Vagina (tissue), 2 donors: ENCODE data around the gene NFASC. TPM values are rescaled to one million over a fixed set of nuclear protein-coding genes. Genes with fewer than 3 reads are reported as not detected.

Source experiments
- DNase-seq, 2 donors: peaks; one replicate each; pipeline ENCODE4 v3.0.0-alpha.2; 2017; ENCODE audit errors: extremely low spot score in 2 of 2
- H3K27ac ChIP-seq: fragments of 200-600 bp; sonication (generic); one replicate; pipeline ENCODE4 v1.5.1; 2019
- H3K27me3 ChIP-seq: fragments of 200-600 bp; sonication (generic); one replicate; pipeline ENCODE4 v1.5.1; 2019
- H3K36me3 ChIP-seq, 2 donors: fragments of 200-600 bp; sonication (generic); one replicate each; pipeline ENCODE4 v1.5.1; 2017 to 2019
- H3K4me1 ChIP-seq: fragments of 200-600 bp; sonication (generic); one replicate; pipeline ENCODE4 v1.5.1; 2019
- H3K4me3 ChIP-seq, 2 donors: fragments of 200-600 bp; sonication (generic); 1 replicate in 1 of 2; 2 replicates in 1 of 2; pipeline ENCODE4 v1.5.1; 2016 to 2019
- H3K9me3 ChIP-seq: fragments of 200-600 bp; sonication (generic); one replicate; pipeline ENCODE4 v1.5.1; 2019
- POLR2A ChIP-seq, 2 donors: fragments of 450-650 bp; IDR thresholded peaks; one replicate each; pipeline ENCODE4 v1.6.1; 2017; ENCODE audit warnings: antibody characterized with exemption in 2 of 2, mild to moderate bottlenecking in 2 of 2, moderate library complexity in 2 of 2
- POLR2AphosphoS5 ChIP-seq, 2 donors: sonication (generic); formaldehyde crosslinking; IDR thresholded peaks; one replicate each; pipeline ENCODE4 v1.9.0; 2017; ENCODE audit warnings: antibody characterized with exemption in 2 of 2, mild to moderate bottlenecking in 2 of 2, low read depth in 1 of 2; ENCODE audit not compliant: insufficient read depth in 1 of 2
- intact Hi-C: fragments of 100-400 bp; cut with DNase I; formaldehyde crosslinking; loops from one replicate; pipeline ENCODE4 v1.15.1; 2023
- total RNA-seq: library from RNA; depleted of rRNA; stranded (reverse); fragments of >200 nt; gene quantifications from one replicate; pipeline ENCODE4 v1.2.3, GENCODE V29; 2016
- TF ChIP-seq, protein P1 (sequence below), 3 experiments: fragments of 450-650 bp in 2 of 3; fragments of 200-600 bp in 1 of 3; sonication (generic) in 1 of 3; IDR thresholded peaks; one replicate each; pipeline ENCODE4 v1.5.1; 2017 to 2019; ENCODE audit warnings: antibody characterized with exemption in 3 of 3, mild to moderate bottlenecking in 2 of 3, moderate library complexity in 2 of 3

NFASC gene
- total RNA-seq, 1 donor from 2014 or later = 23.3 TPM

DNA sequence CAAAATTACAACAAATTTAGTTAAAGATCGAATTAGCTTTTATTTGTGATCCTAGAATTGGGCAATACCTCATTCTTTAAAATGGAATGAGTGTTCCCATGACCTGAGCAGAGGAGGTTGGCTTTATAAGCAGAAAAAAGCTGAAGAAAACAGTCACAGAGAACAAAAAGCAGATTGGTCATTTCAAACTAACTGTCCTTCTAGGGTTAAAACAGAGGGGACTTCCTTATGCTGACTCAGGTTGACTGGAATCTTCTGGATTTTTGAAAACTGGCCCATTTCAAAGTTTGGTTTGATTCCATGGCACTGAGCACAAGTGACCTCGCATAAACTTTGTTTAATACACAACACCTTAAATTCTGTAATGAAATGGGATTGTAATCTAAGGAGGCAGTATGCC, 17.6 kb downstream of the NFASC start:
- peaks cover 41% of the 10 kb centered on the region for H3K4me1 ChIP-seq
- no peak overlapping the region for H3K4me3 ChIP-seq
- no peaks in the 10 kb centered on the region for H3K9me3 ChIP-seq
- intact Hi-C loops = loop anchor here (5.0 kb wide), 1 partner anchor 66 kb away; no protein-coding TSS in a partner anchor
- TF ChIP-seq POLR2AphosphoS5 (IDR thresholded peaks at IDR 0.05; ENCODE audit: insufficient read depth in 1 of 2, low read depth in 1 of 2) (no peak), POLR2A (IDR thresholded peaks at IDR 0.05) (no peak)
- TF ChIP-seq, protein P1, sequence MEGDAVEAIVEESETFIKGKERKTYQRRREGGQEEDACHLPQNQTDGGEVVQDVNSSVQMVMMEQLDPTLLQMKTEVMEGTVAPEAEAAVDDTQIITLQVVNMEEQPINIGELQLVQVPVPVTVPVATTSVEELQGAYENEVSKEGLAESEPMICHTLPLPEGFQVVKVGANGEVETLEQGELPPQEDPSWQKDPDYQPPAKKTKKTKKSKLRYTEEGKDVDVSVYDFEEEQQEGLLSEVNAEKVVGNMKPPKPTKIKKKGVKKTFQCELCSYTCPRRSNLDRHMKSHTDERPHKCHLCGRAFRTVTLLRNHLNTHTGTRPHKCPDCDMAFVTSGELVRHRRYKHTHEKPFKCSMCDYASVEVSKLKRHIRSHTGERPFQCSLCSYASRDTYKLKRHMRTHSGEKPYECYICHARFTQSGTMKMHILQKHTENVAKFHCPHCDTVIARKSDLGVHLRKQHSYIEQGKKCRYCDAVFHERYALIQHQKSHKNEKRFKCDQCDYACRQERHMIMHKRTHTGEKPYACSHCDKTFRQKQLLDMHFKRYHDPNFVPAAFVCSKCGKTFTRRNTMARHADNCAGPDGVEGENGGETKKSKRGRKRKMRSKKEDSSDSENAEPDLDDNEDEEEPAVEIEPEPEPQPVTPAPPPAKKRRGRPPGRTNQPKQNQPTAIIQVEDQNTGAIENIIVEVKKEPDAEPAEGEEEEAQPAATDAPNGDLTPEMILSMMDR (IDR thresholded peaks at IDR 0.05) = no peak
- DNase-seq = no peak
- H3K27me3 ChIP-seq = no peaks in the 10 kb centered on the region
- H3K36me3 ChIP-seq = no peaks in the 10 kb centered on the region
- peak overlapping the region; percentile 61 for H3K27ac ChIP-seq

DNA sequence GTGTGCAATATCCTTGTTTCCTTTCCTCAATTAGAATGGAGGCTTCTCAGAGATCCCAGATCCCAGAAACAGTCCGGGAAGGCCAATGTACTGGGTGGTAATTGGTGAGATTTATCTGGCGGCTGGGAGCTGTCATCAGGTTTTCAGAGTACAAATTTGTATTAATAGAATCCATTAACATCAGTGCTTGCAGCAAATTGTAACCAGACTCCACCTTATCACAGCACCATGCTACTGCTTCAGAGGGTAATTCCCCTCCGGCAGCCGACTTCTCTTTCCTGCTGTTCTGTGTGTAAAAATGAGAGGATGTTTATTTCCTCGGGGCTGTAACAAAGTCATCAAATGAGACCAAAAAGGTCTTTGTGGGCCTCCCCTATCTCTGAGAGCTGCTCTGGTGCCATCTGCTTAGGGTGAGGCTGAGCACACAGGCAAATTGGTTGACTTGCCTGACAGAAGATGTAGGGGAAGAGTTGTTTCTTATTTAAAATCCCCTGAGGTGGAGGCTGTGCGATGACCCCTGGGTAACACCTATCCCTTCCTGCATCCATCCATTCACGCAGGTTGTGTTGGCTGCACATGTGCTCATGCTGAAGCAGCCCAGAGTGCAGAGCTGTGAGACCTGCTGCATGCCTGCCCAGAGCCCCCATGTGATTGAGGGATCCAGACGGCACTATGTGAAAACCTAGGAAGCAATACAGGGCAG, 19.2 kb downstream of the NFASC start:
- TF ChIP-seq POLR2AphosphoS5 (IDR thresholded peaks at IDR 0.05; ENCODE audit: insufficient read depth in 1 of 2, low read depth in 1 of 2) = no peak
- TF ChIP-seq POLR2A (IDR thresholded peaks at IDR 0.05) = no peak
- TF ChIP-seq, protein P1 (IDR thresholded peaks at IDR 0.05) = no peak
- Histone ChIP-seq H3K27ac (no peak overlapping the region), H3K4me3 (no peak overlapping the region), H3K27me3 (no peaks in the 10 kb centered on the region), H3K36me3 (no peaks in the 10 kb centered on the region), H3K4me1 (peaks cover 37% of the 10 kb centered on the region), H3K9me3 (no peaks in the 10 kb centered on the region)
- DNase-seq = no peak
- intact Hi-C loops = loop anchor here (5.0 kb wide), 1 partner anchor 68 kb away; no protein-coding TSS in a partner anchor

DNA sequence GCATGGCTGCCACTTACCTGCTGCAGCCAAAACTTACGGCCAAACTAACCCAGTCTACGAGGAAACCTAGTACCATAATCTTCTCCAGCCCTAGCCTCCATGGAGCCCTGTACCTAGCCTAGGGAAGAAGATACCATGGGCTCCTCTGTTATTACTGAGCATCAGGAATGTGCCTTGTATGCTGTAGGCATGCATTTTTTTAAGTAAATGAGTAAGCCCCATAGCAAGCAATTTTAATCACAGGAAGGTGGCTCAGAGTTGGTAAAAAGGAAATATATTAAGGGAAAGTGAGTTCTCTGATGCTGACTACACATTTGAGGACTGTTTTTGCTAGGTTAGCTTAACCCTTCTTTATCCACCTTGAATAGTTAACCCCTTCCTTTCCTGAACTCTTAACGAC, 21.2 kb downstream of the NFASC start:
- no peaks in the 10 kb centered on the region for H3K9me3 ChIP-seq
- no peaks in the 10 kb centered on the region for H3K27me3 ChIP-seq
- intact Hi-C loops = no loop called here
- TF ChIP-seq POLR2AphosphoS5 (IDR thresholded peaks at IDR 0.05; ENCODE audit: insufficient read depth in 1 of 2, low read depth in 1 of 2) (no peak), POLR2A (IDR thresholded peaks at IDR 0.05) (no peak)
- TF ChIP-seq, protein P1 (IDR thresholded peaks at IDR 0.05) = no peak
- H3K4me3 ChIP-seq = no peak overlapping the region
- peaks cover 22% of the 10 kb centered on the region for H3K4me1 ChIP-seq
- no peaks in the 10 kb centered on the region for H3K36me3 ChIP-seq
- DNase-seq = no peak
- no peak overlapping the region for H3K27ac ChIP-seq

DNA sequence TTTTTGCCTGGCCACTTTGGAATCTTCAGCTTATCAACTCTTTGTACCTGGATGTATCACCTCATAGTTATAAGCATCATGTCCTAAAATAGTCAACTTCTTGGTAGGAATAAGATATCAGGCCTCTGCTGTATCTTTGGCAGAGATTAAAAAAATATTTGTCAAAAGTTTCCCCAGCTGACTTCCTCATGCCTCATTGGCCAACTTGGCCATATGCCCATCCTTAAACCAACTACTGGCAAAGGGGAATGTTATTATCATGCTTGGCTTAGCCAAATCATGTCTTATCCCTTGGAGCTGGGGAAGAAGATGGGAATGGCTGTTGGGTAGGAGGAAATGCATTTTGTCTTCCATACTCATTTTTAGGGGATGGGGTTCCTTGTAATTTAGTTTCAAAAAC, 23.4 kb downstream of the NFASC start:
- no peaks in the 10 kb centered on the region for H3K9me3 ChIP-seq
- TF ChIP-seq POLR2AphosphoS5 (IDR thresholded peaks at IDR 0.05; ENCODE audit: insufficient read depth in 1 of 2, low read depth in 1 of 2) (no peak), POLR2A (IDR thresholded peaks at IDR 0.05) (no peak)
- TF ChIP-seq, protein P1 (IDR thresholded peaks at IDR 0.05) = no peak
- intact Hi-C loops = no loop called here
- no peak overlapping the region for H3K4me3 ChIP-seq
- H3K36me3 ChIP-seq = no peaks in the 10 kb centered on the region
- no peaks in the 10 kb centered on the region for H3K27me3 ChIP-seq
- no peak for DNase-seq
- no peak overlapping the region for H3K27ac ChIP-seq
- H3K4me1 ChIP-seq = peaks cover 5% of the 10 kb centered on the region

DNA sequence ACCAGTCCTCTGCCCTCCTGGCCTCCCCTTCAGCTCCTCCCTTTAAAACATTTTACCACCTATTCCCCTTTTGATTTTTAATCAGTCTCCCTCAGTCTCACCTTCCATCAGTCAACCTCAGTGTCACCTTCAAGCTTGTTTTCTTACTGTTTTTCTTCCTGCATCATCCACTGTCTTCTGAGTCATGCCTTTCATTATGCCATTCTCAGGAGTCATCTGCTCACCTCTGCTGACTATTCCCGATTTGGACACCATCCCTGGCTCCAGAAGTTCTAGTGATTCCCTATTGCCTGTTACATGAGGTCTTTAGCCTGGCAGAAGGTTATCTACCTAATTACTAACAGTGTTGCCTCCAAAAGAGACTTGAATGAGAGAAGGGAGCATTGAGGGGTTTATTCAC, 23.9 kb downstream of the NFASC start:
- intact Hi-C loops = no loop called here

More for the DNA sequence above, 23.9 kb downstream of the NFASC start:
- H3K4me3 ChIP-seq = no peak overlapping the region
- H3K27me3 ChIP-seq = no peaks in the 10 kb centered on the region
- no peak overlapping the region for H3K27ac ChIP-seq
- no peak for DNase-seq
- peaks cover 5% of the 10 kb centered on the region for H3K4me1 ChIP-seq
- no peaks in the 10 kb centered on the region for H3K9me3 ChIP-seq
- H3K36me3 ChIP-seq = no peaks in the 10 kb centered on the region
- TF ChIP-seq POLR2AphosphoS5 (IDR thresholded peaks at IDR 0.05; ENCODE audit: insufficient read depth in 1 of 2, low read depth in 1 of 2) (no peak), POLR2A (IDR thresholded peaks at IDR 0.05) (no peak)
- TF ChIP-seq, protein P1 (IDR thresholded peaks at IDR 0.05) = no peak
